Nephron (organoid): ENCODE measurements around the gene PPIH.

ENCODE experiments used
- H3K27ac Mint-ChIP-seq, 3 experiments: 2 replicates each; pipeline ENCODE4 v1.8.0; 2020; ENCODE audit warnings: mixed read lengths in 3 of 3, mild to moderate bottlenecking in 2 of 3, moderate library complexity in 1 of 3
- H3K27me3 Mint-ChIP-seq: 2 replicates; pipeline ENCODE4 v1.8.0; 2021; ENCODE audit warnings: low read depth, mild to moderate bottlenecking, moderate library complexity, mixed read lengths
- H3K36me3 Mint-ChIP-seq: 2 replicates; pipeline ENCODE4 v1.8.0; 2020; ENCODE audit warnings: low read depth, mixed read lengths
- H3K4me1 Mint-ChIP-seq: 2 replicates; pipeline ENCODE4 v1.8.0; 2020; ENCODE audit warnings: mixed read lengths
- H3K4me3 Mint-ChIP-seq, 3 experiments: 2 replicates each; pipeline ENCODE4 v1.8.0; 2020; ENCODE audit warnings: mild to moderate bottlenecking in 3 of 3, mixed read lengths in 3 of 3, moderate library complexity in 2 of 3
- H3K9me3 Mint-ChIP-seq: 2 replicates; pipeline ENCODE4 v1.8.0; 2020; ENCODE audit warnings: mixed read lengths
- CTCF ChIP-seq, 3 experiments: fragments of 200-600 bp; sonication (generic); IDR thresholded peaks; one replicate each; pipeline ENCODE4 v1.5.0; 2021; ENCODE audit warnings: antibody characterized with exemption in 3 of 3; ENCODE audit not compliant: unreplicated experiment in 3 of 3

PPIH gene

GRCh38 chr1:42674214-42674613 is 16.0 kb downstream of the PPIH start:
- no peaks in the 10 kb centered on the region for H3K27me3 Mint-ChIP-seq
- TF ChIP-seq CTCF (IDR thresholded peaks at IDR 0.05; ENCODE audit: unreplicated experiment in 3 of 3), result no peak
- peaks cover 43% of the 10 kb centered on the region for H3K36me3 Mint-ChIP-seq

GRCh38 chr1:42674682-42675081 is 16.5 kb downstream of the PPIH start:
- Mint-ChIP-seq H3K36me3 (peaks cover 40% of the 10 kb centered on the region), H3K27ac (no peak overlapping the region), H3K9me3 (no peaks in the 10 kb centered on the region), H3K4me3 (no peak overlapping the region), H3K27me3 (no peaks in the 10 kb centered on the region), H3K4me1 (peaks cover 14% of the 10 kb centered on the region)
- no peak for TF ChIP-seq CTCF (IDR thresholded peaks at IDR 0.05; ENCODE audit: unreplicated experiment in 3 of 3)

More at GRCh38 chr1:42674214-42674613, 16.0 kb downstream of the PPIH start:
- Mint-ChIP-seq H3K9me3 (no peaks in the 10 kb centered on the region), H3K27ac (no peak overlapping the region), H3K4me3 (no peak overlapping the region), H3K4me1 (peaks cover 12% of the 10 kb centered on the region)

GRCh38 chr1:42675467-42675866 is 17.2 kb downstream of the PPIH start:
- H3K4me1 Mint-ChIP-seq, result peaks cover 22% of the 10 kb centered on the region

GRCh38 chr1:42676534-42677087 is 18.4 kb downstream of the PPIH start:
- Mint-ChIP-seq H3K9me3 (no peaks in the 10 kb centered on the region), H3K4me3 (no peak overlapping the region), H3K36me3 (peaks cover 28% of the 10 kb centered on the region), H3K4me1 (peaks cover 29% of the 10 kb centered on the region), H3K27me3 (no peaks in the 10 kb centered on the region), H3K27ac (no peak overlapping the region)
- TF ChIP-seq CTCF (IDR thresholded peaks at IDR 0.05; ENCODE audit: unreplicated experiment in 3 of 3), result no peak

More at GRCh38 chr1:42675467-42675866, 17.2 kb downstream of the PPIH start:
- no peaks in the 10 kb centered on the region for H3K9me3 Mint-ChIP-seq
- peaks cover 32% of the 10 kb centered on the region for H3K36me3 Mint-ChIP-seq
- H3K4me3 Mint-ChIP-seq, result no peak overlapping the region
- H3K27ac Mint-ChIP-seq, result no peak overlapping the region
- TF ChIP-seq CTCF (IDR thresholded peaks at IDR 0.05; ENCODE audit: unreplicated experiment in 3 of 3), result no peak
- H3K27me3 Mint-ChIP-seq, result no peaks in the 10 kb centered on the region

- H3K9me3 Mint-ChIP-seq, result no peaks in the 10 kb centered on the region
- peak overlapping the region; percentile 95 to 99 (median 98) for H3K4me3 Mint-ChIP-seq
- H3K4me1 Mint-ChIP-seq, result peaks cover 46% of the 10 kb centered on the region
- TF ChIP-seq CTCF (IDR thresholded peaks at IDR 0.05; ENCODE audit: unreplicated experiment in 3 of 3), result no peak
- peak overlapping the region; percentile 72 to 99 (median 98) for H3K27ac Mint-ChIP-seq
- peaks cover 23% of the 10 kb centered on the region for H3K36me3 Mint-ChIP-seq
- H3K27me3 Mint-ChIP-seq, result no peaks in the 10 kb centered on the region
These were observed 21.3 kb downstream of the PPIH start for GRCh38 chr1:42679364-42679983.

- Mint-ChIP-seq H3K27ac (peak overlapping the region; percentile 72 to 99 (median 98)), H3K4me1 (peaks cover 52% of the 10 kb centered on the region), H3K4me3 (peak overlapping the region; percentile 95 to 99 (median 98)), H3K36me3 (peaks cover 22% of the 10 kb centered on the region), H3K9me3 (no peaks in the 10 kb centered on the region), H3K27me3 (no peaks in the 10 kb centered on the region)
- TF ChIP-seq CTCF (IDR thresholded peaks at IDR 0.05; ENCODE audit: unreplicated experiment in 3 of 3), result no peak
These were observed 21.8 kb downstream of the PPIH start for GRCh38 chr1:42680055-42680454.
